Neural progenitor cell (in vitro differentiated cells): Measurements from ENCODE around the gene OR51S1. TPM values are rescaled to one million over a fixed set of nuclear protein-coding genes. Genes with fewer than 3 reads are reported as not detected.
"Not testable (repeated sequence)": the region's sequence is repeated elsewhere in the genome, so short reads cannot be mapped to it uniquely, and the experiment has no call there.

ENCODE experiments used
- DNase-seq: peaks from one replicate; pipeline ENCODE4 v3.0.0-alpha.2; 2016; ENCODE audit warnings: low spot score
- H2AFZ ChIP-seq: fragments of 200-600 bp; sonication (generic); replicated peaks from 2 replicates; pipeline ENCODE4 v1.6.1; 2016; ENCODE audit warnings: antibody characterized with exemption
- H3F3A ChIP-seq: fragments of 200-600 bp; sonication (generic); 2 replicates; pipeline ENCODE4 v1.6.1; 2016; ENCODE audit warnings: antibody characterized with exemption, low read depth
- H3K27ac ChIP-seq: fragments of 200-600 bp; sonication (generic); 2 replicates; pipeline ENCODE4 v1.5.1; 2016; ENCODE audit warnings: mild to moderate bottlenecking
- H3K27me3 ChIP-seq: fragments of 200-600 bp; sonication (generic); 2 replicates; pipeline ENCODE4 v1.6.1; 2016; ENCODE audit warnings: mild to moderate bottlenecking, moderate library complexity
- H3K36me3 ChIP-seq: fragments of 200-600 bp; sonication (generic); 2 replicates; pipeline ENCODE4 v1.5.1; 2016
- H3K4me1 ChIP-seq: fragments of 200-600 bp; sonication (generic); 2 replicates; pipeline ENCODE4 v1.6.1; 2016; ENCODE audit warnings: mixed run types
- H3K4me2 ChIP-seq: fragments of 200-600 bp; sonication (generic); 2 replicates; pipeline ENCODE4 v1.6.1; 2016
- H3K4me3 ChIP-seq: fragments of 200-600 bp; sonication (generic); 2 replicates; pipeline ENCODE4 v1.5.1; 2016
- H3K79me2 ChIP-seq: fragments of 200-600 bp; sonication (generic); 2 replicates; pipeline ENCODE4 v1.6.1; 2016; ENCODE audit warnings: low read depth
- H3K9ac ChIP-seq: fragments of 200-600 bp; sonication (generic); 2 replicates; pipeline ENCODE4 v1.6.1; 2016
- H3K9me3 ChIP-seq: fragments of 200-600 bp; sonication (generic); 2 replicates; pipeline ENCODE4 v1.5.1; 2016; ENCODE audit warnings: low read depth
- H4K20me1 ChIP-seq: fragments of 200-600 bp; sonication (generic); 2 replicates; pipeline ENCODE4 v1.6.1; 2016; ENCODE audit warnings: low read depth
- H3K27ac Mint-ChIP-seq: 3 replicates; pipeline ENCODE4 v1.8.0; 2021; ENCODE audit warnings: mixed read lengths
- H3K27me3 Mint-ChIP-seq: 2 replicates; pipeline ENCODE4 v1.8.0; 2022; ENCODE audit warnings: low read depth, mild to moderate bottlenecking, inconsistent platforms, moderate library complexity, mixed read lengths; ENCODE audit not compliant: insufficient read depth
- H3K36me3 Mint-ChIP-seq: 3 replicates; pipeline ENCODE4 v1.8.0; 2021; ENCODE audit warnings: mixed read lengths
- H3K4me1 Mint-ChIP-seq: 3 replicates; pipeline ENCODE4 v1.8.0; 2021; ENCODE audit warnings: mixed read lengths
- H3K4me3 Mint-ChIP-seq: 3 replicates; pipeline ENCODE4 v1.8.0; 2021; ENCODE audit warnings: mild to moderate bottlenecking, moderate library complexity, mixed read lengths
- H3K9me3 Mint-ChIP-seq: 3 replicates; pipeline ENCODE4 v1.8.0; 2020; ENCODE audit warnings: mixed read lengths
- CTCF ChIP-seq: fragments of 200-600 bp; sonication (generic); IDR thresholded peaks from 2 replicates; pipeline ENCODE4 v1.5.1; 2017; ENCODE audit warnings: antibody characterized with exemption, mild to moderate bottlenecking
- EZH2 ChIP-seq: fragments of 200-600 bp; sonication (generic); IDR thresholded peaks from 2 replicates; pipeline ENCODE4 v1.6.1; 2017; ENCODE audit warnings: antibody characterized with exemption, mild to moderate bottlenecking, moderate library complexity
- EZH2phosphoT487 ChIP-seq: fragments of 200-600 bp; sonication (generic); IDR thresholded peaks from 2 replicates; pipeline ENCODE4 v1.6.1; 2017; ENCODE audit warnings: antibody characterized with exemption
- total RNA-seq: library from RNA; depleted of rRNA; stranded (reverse); fragments of >200 nt; gene quantifications from 2 replicates; pipeline ENCODE4 v1.2.3, GENCODE V29; 2015; ENCODE audit warnings: low replicate concordance

Gene OR51S1
- total RNA-seq, 1 donor from 2014 or later = not detected

- Mint-ChIP-seq H3K27ac (no peak overlapping the region), H3K36me3 (no peaks in the 10 kb centered on the region), H3K4me1 (no peaks in the 10 kb centered on the region), H3K27me3 (peaks cover 4% of the 10 kb centered on the region), H3K4me3 (no peak overlapping the region), H3K9me3 (peaks cover 3% of the 10 kb centered on the region)
- H2AFZ ChIP-seq = no peak overlapping the region
- H3K9me3 ChIP-seq = no peaks in the 10 kb centered on the region
- H3K27ac ChIP-seq = no peak overlapping the region
- H4K20me1 ChIP-seq = no peaks in the 10 kb centered on the region
- H3K9ac ChIP-seq = no peak overlapping the region
- no peak for DNase-seq
- H3K4me2 ChIP-seq = no peak overlapping the region
- peaks cover 9% of the 10 kb centered on the region for H3F3A ChIP-seq
- no peaks in the 10 kb centered on the region for H3K27me3 ChIP-seq
- peaks cover 8% of the 10 kb centered on the region for H3K4me1 ChIP-seq
- H3K79me2 ChIP-seq = no peaks in the 10 kb centered on the region
- no peak overlapping the region for H3K4me3 ChIP-seq
- TF ChIP-seq EZH2phosphoT487 (no peak), CTCF (no peak), EZH2 (no peak)
- H3K36me3 ChIP-seq = no peaks in the 10 kb centered on the region
Measured at GRCh38 chr11:4863876-4864275, 14.9 kb upstream of the OR51S1 start.

GRCh38 chr11:4862447-4863236, 13.6 kb upstream of the OR51S1 start:
- Histone ChIP-seq H2AFZ (no peak overlapping the region), H3K9me3 (no peaks in the 10 kb centered on the region), H3K9ac (no peak overlapping the region), H3K4me3 (no peak overlapping the region), H3K27ac (no peak overlapping the region), H3K79me2 (no peaks in the 10 kb centered on the region), H4K20me1 (no peaks in the 10 kb centered on the region), H3F3A (peaks cover 9% of the 10 kb centered on the region), H3K27me3 (no peaks in the 10 kb centered on the region), H3K4me2 (no peak overlapping the region), H3K4me1 (peaks cover 8% of the 10 kb centered on the region), H3K36me3 (no peaks in the 10 kb centered on the region)
- Mint-ChIP-seq H3K27ac (no peak overlapping the region), H3K27me3 (peaks cover 4% of the 10 kb centered on the region), H3K36me3 (no peaks in the 10 kb centered on the region), H3K4me3 (no peak overlapping the region), H3K4me1 (no peaks in the 10 kb centered on the region), H3K9me3 (peaks cover 3% of the 10 kb centered on the region)
- TF ChIP-seq EZH2phosphoT487 = no peak
- TF ChIP-seq CTCF = no peak
- no peak for TF ChIP-seq EZH2
- DNase-seq = peak; percentile 8

- not testable (repeated sequence) for H3K9me3 Mint-ChIP-seq, H3K9me3 ChIP-seq, H3K79me2 ChIP-seq, H3K9ac ChIP-seq, H3F3A ChIP-seq, H3K27ac Mint-ChIP-seq, H3K36me3 ChIP-seq, H4K20me1 ChIP-seq, H3K4me1 ChIP-seq, H3K27ac ChIP-seq, H3K36me3 Mint-ChIP-seq, H3K27me3 ChIP-seq, H3K4me2 ChIP-seq, H3K4me1 Mint-ChIP-seq, H2AFZ ChIP-seq, DNase-seq, H3K27me3 Mint-ChIP-seq, H3K4me3 Mint-ChIP-seq, H3K4me3 ChIP-seq
Measured at GRCh38 chr11:4854286-4854685, 5.3 kb upstream of the OR51S1 start.

- Mint-ChIP-seq H3K27me3 (no peaks in the 10 kb centered on the region), H3K4me1 (no peaks in the 10 kb centered on the region), H3K27ac (no peak overlapping the region), H3K36me3 (no peaks in the 10 kb centered on the region), H3K9me3 (no peaks in the 10 kb centered on the region), H3K4me3 (no peak overlapping the region)
- Histone ChIP-seq H3K9me3 (no peaks in the 10 kb centered on the region), H3K4me1 (no peaks in the 10 kb centered on the region), H3K79me2 (no peaks in the 10 kb centered on the region), H3K4me2 (no peak overlapping the region), H4K20me1 (no peaks in the 10 kb centered on the region), H3F3A (no peaks in the 10 kb centered on the region), H2AFZ (peak overlapping the region; percentile 32), H3K4me3 (no peak overlapping the region), H3K36me3 (no peaks in the 10 kb centered on the region), H3K27ac (no peak overlapping the region), H3K27me3 (no peaks in the 10 kb centered on the region), H3K9ac (no peak overlapping the region)
- no peak for TF ChIP-seq CTCF
- no peak for TF ChIP-seq EZH2phosphoT487
- TF ChIP-seq EZH2 = no peak
- no peak for DNase-seq
Measured at GRCh38 chr11:4851033-4851432, 2.0 kb upstream of the OR51S1 start.
